ENCODE results near the gene MCEE. TPM values are rescaled to one million over a fixed set of nuclear protein-coding genes. Genes with fewer than 3 reads are reported as not detected.
"Not testable (repeated sequence)": the region's sequence is repeated elsewhere in the genome, so short reads cannot be mapped to it uniquely, and the experiment has no call there.

Gene MCEE
- total RNA-seq, 4 donors from 2014 or later: 10.3 to 24.1 (median 18.6) TPM; not detected in 1

DNA sequence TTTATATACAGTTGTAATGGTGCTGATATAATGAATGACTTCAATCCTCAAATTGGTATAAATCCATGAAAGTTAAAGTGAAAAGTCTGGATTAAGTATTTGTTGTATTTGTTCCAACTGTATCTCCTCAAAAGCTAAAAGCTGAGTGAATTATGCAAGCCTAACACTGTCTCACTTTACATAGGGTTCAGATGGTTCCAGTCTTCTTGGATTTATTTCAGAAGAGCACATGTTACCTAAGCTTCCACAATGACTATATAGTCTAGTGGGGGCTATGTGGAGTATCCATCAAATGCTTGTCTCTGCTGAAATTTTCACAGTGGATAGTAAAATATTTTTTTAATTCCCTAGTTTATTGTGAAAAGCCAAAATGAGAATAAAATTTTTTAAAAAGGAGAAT is 13.0 kb downstream of the MCEE start:
- H3K4me3 ChIP-seq: no peak overlapping the region
- intact Hi-C loops (cut with DNase I; ENCODE audit: low total_unique reads): no loop called here
- H3K9me3 ChIP-seq: no peaks in the 10 kb centered on the region
- DNase-seq: no peak
- in situ Hi-C loops (cut with MboI; ENCODE audit: low pct_ligation_motif_present in 1 of 4, low pct_unique_long_range_greater_than_20kb in 1 of 4, low sequenced_read_pairs in 3 of 4): no loop called here
- H3K36me3 ChIP-seq: peaks cover 0 to 16% (median 5%) of the 10 kb centered on the region in 4 donors
- TF ChIP-seq EP300 (IDR thresholded peaks at IDR 0.05; ENCODE audit: low read depth) (no peak), POLR2A (IDR thresholded peaks at IDR 0.05) (no peak), POLR2AphosphoS5 (IDR thresholded peaks at IDR 0.05) (no peak)
- TF ChIP-seq, protein P1, sequence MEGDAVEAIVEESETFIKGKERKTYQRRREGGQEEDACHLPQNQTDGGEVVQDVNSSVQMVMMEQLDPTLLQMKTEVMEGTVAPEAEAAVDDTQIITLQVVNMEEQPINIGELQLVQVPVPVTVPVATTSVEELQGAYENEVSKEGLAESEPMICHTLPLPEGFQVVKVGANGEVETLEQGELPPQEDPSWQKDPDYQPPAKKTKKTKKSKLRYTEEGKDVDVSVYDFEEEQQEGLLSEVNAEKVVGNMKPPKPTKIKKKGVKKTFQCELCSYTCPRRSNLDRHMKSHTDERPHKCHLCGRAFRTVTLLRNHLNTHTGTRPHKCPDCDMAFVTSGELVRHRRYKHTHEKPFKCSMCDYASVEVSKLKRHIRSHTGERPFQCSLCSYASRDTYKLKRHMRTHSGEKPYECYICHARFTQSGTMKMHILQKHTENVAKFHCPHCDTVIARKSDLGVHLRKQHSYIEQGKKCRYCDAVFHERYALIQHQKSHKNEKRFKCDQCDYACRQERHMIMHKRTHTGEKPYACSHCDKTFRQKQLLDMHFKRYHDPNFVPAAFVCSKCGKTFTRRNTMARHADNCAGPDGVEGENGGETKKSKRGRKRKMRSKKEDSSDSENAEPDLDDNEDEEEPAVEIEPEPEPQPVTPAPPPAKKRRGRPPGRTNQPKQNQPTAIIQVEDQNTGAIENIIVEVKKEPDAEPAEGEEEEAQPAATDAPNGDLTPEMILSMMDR (IDR thresholded peaks at IDR 0.05): no peak
- H3K27ac ChIP-seq: no peak overlapping the region
- H3K27me3 ChIP-seq: no peaks in the 10 kb centered on the region
- H3K4me1 ChIP-seq: no peaks in the 10 kb centered on the region

DNA sequence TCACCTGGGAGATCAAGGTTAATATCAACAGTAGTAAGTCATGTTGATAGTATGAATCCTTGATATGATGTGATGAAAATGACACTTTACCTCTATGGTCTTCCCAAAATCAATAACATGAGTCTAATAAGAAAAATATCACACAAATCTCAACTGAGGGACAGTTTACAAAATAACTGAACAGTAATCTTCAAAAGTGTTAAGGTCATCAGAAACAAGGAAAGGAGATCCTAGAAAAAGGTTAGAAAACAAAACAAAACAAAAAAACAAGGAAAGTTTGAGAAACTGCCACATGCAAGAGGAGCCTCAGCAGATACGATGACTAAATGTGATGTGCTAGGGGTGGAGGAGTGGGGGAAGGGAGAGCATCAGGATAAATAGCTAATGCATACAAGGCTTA is 16.2 kb downstream of the MCEE start:
- DNase-seq: no peak
- in situ Hi-C loops (cut with MboI; ENCODE audit: low pct_ligation_motif_present in 1 of 4, low pct_unique_long_range_greater_than_20kb in 1 of 4, low sequenced_read_pairs in 3 of 4): no loop called here

DNA sequence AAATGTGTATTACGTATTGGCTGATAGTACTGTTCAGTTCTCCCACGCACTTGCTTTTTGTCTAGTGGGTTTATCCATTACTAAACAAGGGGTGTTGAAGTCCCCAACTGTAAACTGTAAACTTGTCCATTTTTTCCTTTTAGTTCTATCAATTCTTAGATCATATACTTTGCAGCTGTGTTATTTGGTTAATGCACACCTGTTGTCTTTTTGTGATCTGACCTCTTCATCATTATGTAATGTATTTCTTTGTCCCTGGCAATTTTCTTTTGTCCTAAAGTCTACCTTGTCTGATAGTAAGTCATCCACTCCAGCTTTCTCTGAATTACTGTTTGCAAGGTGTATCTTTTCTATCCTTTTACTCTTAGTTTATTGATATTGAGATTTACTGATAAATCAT is 21.9 kb downstream of the MCEE start:
- no peak overlapping the region for H3K27ac ChIP-seq
- H3K4me1 ChIP-seq: no peaks in the 10 kb centered on the region
- WGBS, 2 donors (ENCODE audit: low coverage in 1 of 2): 88 to 90% methylated on average over 2 of the region's 2 CpGs
- no peaks in the 10 kb centered on the region for H3K27me3 ChIP-seq
- in situ Hi-C loops (cut with MboI; ENCODE audit: low pct_ligation_motif_present in 1 of 4, low pct_unique_long_range_greater_than_20kb in 1 of 4, low sequenced_read_pairs in 3 of 4) (no loop called here), intact Hi-C loops (cut with DNase I; ENCODE audit: low total_unique reads) (no loop called here)
- TF ChIP-seq POLR2A (IDR thresholded peaks at IDR 0.05) (no peak), EP300 (IDR thresholded peaks at IDR 0.05; ENCODE audit: low read depth) (no peak), POLR2AphosphoS5 (IDR thresholded peaks at IDR 0.05) (no peak)
- no peaks in the 10 kb centered on the region for H3K9me3 ChIP-seq
- H3K36me3 ChIP-seq: peaks cover 0 to 17% (median under 1%) of the 10 kb centered on the region in 4 donors
- no peak overlapping the region for H3K4me3 ChIP-seq
- no peak for DNase-seq

More for the DNA sequence above, 16.2 kb downstream of the MCEE start:
- no peak overlapping the region for H3K4me3 ChIP-seq
- intact Hi-C loops (cut with DNase I; ENCODE audit: low total_unique reads): no loop called here
- 100% methylated on average over 1 of the region's 1 CpG; no CpG with 5 or more reads in 1 of the 2 donors for WGBS, 2 donors (ENCODE audit: low coverage in 1 of 2)
- no peak overlapping the region for H3K27ac ChIP-seq
- no peaks in the 10 kb centered on the region for H3K27me3 ChIP-seq
- H3K4me1 ChIP-seq: no peaks in the 10 kb centered on the region
- TF ChIP-seq EP300 (IDR thresholded peaks at IDR 0.05; ENCODE audit: low read depth): no peak
- no peak for TF ChIP-seq POLR2A (IDR thresholded peaks at IDR 0.05)
- no peak for TF ChIP-seq POLR2AphosphoS5 (IDR thresholded peaks at IDR 0.05)
- TF ChIP-seq, protein P1 (IDR thresholded peaks at IDR 0.05): no peak
- no peaks in the 10 kb centered on the region for H3K9me3 ChIP-seq
- H3K36me3 ChIP-seq: peaks cover 0 to 21% (median 9%) of the 10 kb centered on the region in 4 donors

DNA sequence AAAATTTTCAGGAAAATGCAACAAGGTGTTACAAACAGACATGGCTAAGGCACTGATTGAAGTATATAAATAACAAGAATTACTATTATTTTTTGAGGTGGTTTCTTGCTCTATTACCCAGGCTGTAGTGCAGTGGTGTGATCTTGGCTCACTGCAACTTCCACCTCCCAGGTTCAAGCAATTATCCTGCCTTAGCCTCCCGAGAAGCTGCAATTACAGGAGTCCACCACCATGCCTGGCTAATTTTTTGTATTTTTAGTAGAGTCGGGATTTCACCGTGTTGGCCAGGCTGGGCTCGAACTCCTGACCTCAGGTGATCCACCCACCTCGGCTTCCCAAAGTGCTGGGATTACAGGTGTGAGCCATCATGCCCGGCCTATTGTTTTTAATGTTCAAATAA is 23.6 kb downstream of the MCEE start:
- in situ Hi-C loops (cut with MboI; ENCODE audit: low pct_ligation_motif_present in 1 of 4, low pct_unique_long_range_greater_than_20kb in 1 of 4, low sequenced_read_pairs in 3 of 4); H3K27ac ChIP-seq; intact Hi-C loops (cut with DNase I; ENCODE audit: low total_unique reads); H3K4me3 ChIP-seq; H3K27me3 ChIP-seq; DNase-seq; H3K4me1 ChIP-seq; H3K9me3 ChIP-seq: not testable (repeated sequence)
- WGBS, 2 donors (ENCODE audit: low coverage in 1 of 2): 85 to 89% methylated on average over 5 to 6 of the region's 6 CpGs
- H3K36me3 ChIP-seq: peaks cover 0 to 17% (median under 1%) of the 10 kb centered on the region in 4 donors

DNA sequence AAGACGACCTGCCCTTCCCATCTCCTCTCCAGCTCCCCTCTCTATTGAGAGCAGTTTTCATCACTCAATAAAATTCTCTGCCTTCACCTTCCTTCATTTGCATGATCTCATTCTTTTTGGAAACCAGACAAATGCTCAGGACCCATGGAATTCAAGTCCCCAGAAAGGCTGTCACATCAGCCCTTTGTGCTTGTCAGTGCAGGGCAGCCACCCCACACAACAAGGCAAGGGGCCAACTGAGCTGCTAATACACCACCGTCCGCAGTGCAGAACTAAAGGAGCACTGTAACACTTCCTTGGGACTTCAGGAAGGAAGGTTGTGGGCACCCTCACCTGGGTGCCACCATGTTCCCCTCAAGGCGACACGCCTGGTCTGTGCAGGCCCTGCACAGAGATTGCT is 26.2 kb downstream of the MCEE start:
- no peak overlapping the region for H3K27ac ChIP-seq
- WGBS, 2 donors (ENCODE audit: low coverage in 1 of 2): 50 to 91% methylated on average over 1 to 5 of the region's 5 CpGs
- no peak for DNase-seq
- H3K36me3 ChIP-seq: peaks cover 0 to 6% (median under 1%) of the 10 kb centered on the region in 4 donors
- no peaks in the 10 kb centered on the region for H3K27me3 ChIP-seq
- TF ChIP-seq POLR2A (IDR thresholded peaks at IDR 0.05) (no peak), EP300 (IDR thresholded peaks at IDR 0.05; ENCODE audit: low read depth) (no peak), POLR2AphosphoS5 (IDR thresholded peaks at IDR 0.05) (no peak)
- TF ChIP-seq, protein P1 (IDR thresholded peaks at IDR 0.05): no peak
- H3K4me1 ChIP-seq: no peaks in the 10 kb centered on the region
- in situ Hi-C loops (cut with MboI; ENCODE audit: low pct_ligation_motif_present in 1 of 4, low pct_unique_long_range_greater_than_20kb in 1 of 4, low sequenced_read_pairs in 3 of 4): no loop called here
- H3K4me3 ChIP-seq: no peak overlapping the region
- no peaks in the 10 kb centered on the region for H3K9me3 ChIP-seq
- intact Hi-C loops (cut with DNase I; ENCODE audit: low total_unique reads): no loop called here
